ENCODE measurements around the gene PMFBP1.

The PMFBP1 gene

DNA sequence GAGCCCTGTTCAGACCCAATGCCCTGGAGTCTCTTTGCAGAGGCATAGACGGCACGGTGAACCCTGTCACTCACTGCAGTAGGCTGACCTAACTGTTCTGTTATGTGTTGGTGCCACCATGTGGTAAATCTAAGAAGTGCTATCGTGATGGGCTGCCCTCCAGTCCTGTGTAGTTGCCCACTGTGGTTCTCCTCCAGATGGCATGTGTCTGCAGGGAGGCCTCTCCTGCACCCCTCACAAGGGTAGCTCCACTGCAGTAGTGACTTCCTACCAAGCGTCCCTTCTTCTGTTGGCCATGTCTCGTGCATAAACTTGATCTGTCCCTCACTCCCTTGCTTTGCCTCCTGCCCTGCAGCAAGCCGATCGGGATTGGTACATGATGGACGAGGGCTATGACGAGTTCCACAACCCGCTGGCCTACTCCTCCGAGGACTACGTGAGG, 72.6 kb downstream of the PMFBP1 start:
- no peak overlapping the region for H3K4me3 ChIP-seq (ENCODE audit: low read depth, low read length)
- TF ChIP-seq, protein P1, sequence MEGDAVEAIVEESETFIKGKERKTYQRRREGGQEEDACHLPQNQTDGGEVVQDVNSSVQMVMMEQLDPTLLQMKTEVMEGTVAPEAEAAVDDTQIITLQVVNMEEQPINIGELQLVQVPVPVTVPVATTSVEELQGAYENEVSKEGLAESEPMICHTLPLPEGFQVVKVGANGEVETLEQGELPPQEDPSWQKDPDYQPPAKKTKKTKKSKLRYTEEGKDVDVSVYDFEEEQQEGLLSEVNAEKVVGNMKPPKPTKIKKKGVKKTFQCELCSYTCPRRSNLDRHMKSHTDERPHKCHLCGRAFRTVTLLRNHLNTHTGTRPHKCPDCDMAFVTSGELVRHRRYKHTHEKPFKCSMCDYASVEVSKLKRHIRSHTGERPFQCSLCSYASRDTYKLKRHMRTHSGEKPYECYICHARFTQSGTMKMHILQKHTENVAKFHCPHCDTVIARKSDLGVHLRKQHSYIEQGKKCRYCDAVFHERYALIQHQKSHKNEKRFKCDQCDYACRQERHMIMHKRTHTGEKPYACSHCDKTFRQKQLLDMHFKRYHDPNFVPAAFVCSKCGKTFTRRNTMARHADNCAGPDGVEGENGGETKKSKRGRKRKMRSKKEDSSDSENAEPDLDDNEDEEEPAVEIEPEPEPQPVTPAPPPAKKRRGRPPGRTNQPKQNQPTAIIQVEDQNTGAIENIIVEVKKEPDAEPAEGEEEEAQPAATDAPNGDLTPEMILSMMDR (IDR thresholded peaks at IDR 0.05; ENCODE audit: low read depth, low read length, missing control alignments) = peak; percentile 70
- DNase-seq (ENCODE audit: low read depth) = peak; percentile 19

DNA sequence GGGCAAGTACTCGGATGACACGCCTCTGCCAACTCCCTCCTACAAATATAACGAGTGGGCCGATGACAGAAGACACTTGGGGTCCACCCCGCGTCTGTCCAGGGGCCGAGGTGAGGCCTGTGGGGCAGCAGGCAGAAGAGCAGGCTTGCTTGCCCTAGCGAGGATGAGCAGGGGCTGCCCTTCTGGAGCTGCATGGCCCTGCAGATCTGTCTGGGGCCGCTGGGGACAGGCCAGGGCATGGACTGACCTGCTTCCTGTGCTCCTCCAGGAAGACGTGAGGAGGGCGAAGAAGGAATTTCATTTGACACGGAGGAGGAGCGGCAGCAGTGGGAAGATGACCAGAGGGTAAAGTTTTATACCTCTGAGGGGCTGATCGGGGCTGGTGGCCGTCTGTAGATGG, 73.0 kb downstream of the PMFBP1 start:
- no peak for DNase-seq (ENCODE audit: low read depth)
- TF ChIP-seq, protein P1 (IDR thresholded peaks at IDR 0.05; ENCODE audit: low read depth, low read length, missing control alignments) = no peak
- H3K4me3 ChIP-seq (ENCODE audit: low read depth, low read length) = no peak overlapping the region

DNA sequence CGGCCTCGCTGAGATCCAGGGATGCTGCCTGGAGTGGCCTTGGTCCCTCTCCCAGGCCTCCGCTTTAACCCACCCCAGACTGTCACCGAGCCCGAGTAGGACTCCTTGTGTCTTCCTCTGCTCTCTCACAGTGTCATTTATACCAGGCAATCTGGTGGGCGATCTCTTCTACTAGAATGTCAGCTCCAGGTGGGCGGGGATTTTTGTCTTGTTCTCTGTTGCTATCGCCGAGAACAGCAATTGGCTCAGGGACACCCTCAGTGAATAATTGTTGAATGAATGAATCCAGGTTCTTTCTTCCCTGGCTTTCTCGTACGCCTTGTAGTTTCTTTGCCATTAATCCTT, 77.7 kb downstream of the PMFBP1 start:
- no peak for DNase-seq (ENCODE audit: low read depth)
- H3K4me3 ChIP-seq (ENCODE audit: low read depth, low read length) = peak overlapping the region; percentile 91
- TF ChIP-seq, protein P1 (IDR thresholded peaks at IDR 0.05; ENCODE audit: low read depth, low read length, missing control alignments) = no peak

DNA sequence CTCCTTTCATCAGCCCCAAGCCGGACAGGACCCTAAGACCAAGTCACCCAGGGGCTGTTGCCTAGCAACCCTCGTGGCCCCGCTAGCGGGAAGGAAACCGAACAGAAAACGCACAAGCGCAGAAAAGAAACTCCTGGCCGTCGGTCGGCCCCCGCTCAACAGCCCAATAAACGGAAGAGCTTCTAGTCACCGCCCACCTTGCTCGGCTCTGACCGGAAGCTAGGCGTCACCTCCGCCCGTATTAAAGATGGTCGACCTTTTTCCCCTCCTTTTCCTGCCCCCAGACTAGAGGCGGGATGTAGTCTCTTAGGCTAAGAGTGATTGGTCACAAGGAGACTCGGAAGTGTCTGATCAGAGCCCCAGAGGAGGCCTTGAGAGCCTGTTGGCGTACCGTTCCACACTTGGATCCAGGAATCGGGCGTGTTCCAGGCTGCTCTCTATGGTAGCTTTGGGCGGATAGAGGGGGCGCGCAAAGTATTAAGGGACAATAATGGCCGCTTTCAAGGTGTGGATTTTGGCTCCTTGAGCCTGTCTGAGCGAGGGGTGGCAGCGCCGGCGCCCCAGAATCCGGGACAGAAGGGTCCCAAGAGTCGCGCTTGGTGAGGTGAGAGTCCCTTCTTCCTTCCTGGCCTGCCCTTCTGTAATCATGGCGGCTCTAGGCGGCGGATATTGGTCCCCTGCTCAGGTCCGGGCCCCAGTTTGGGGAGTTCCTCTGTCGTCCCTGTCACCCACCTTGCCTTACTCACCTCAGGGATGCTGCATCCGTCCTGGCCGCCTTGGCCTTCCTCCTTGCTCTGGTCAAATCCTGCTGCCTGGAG, 78.3 kb downstream of the PMFBP1 start, which contains the start of the genes DHX38 and TXNL4B:
Gene DHX38, plus strand, starts transcription at position 400 of the 818 bp plus-strand sequence. CDS start 2,311 bp downstream, outside the sequence.
Gene TXNL4B, minus strand, starts transcription at position 173 of the 818 bp plus-strand sequence. CDS start 2,871 bp downstream, outside the sequence.
- DNase-seq (ENCODE audit: low read depth) = peak; percentile 98
- H3K4me3 ChIP-seq (ENCODE audit: low read depth, low read length) = peak within 1 kb of the TSS; percentile 91
- TF ChIP-seq, protein P1 (IDR thresholded peaks at IDR 0.05; ENCODE audit: low read depth, low read length, missing control alignments) = no peak

DNA sequence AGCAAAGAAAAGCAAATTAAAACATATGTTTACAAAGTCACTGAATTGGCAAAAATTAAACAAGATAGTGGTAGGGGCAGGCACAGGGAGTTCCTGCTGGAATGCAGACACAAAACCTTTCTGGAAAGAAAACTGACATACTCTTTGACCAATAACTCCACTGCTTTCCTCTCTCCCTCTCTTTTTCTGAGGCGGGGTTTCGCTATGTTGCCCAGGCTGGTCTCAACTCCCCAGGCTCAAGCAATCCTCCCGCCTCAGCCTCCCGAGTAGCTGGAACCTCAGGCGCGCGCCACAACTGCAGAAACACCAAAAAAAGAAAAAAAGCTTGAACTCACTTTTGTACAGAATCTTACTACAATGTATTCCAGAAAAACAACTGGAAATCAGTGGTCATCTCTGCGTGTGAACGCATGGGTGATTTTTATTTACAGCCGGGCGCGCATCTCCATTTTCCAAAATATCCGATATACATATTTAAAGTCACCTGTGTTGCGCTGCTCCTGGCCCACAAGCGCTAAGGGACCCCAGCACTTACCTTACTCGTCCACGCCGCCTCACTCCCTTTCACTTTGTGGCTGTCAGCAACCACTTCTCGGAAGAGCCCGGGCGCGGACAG, 79.0 kb downstream of the PMFBP1 start:
- H3K4me3 ChIP-seq (ENCODE audit: low read depth, low read length) = peak overlapping the region; percentile 91
- no peak for DNase-seq (ENCODE audit: low read depth)
- TF ChIP-seq, protein P1 (IDR thresholded peaks at IDR 0.05; ENCODE audit: low read depth, low read length, missing control alignments) = no peak

DNA sequence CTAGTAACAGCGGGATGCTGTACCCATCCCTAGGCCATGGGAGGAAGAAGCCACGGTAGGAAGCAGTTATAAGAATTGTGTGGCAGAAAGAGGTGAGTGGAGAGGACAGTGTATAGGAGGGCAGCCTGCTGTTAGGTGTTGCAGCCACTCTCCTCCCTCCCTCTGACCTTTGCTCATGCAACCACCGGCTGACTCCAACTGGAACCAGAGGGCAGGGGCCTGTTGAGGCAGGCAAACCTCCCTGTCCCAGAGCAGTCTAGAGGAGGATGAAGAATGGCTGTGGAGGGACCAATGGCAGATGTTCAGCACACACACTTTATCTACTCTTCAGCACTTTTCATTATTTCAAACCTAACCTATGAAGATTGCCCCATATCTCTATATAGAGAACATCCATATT, 80.7 kb downstream of the PMFBP1 start:
- TF ChIP-seq, protein P1 (IDR thresholded peaks at IDR 0.05; ENCODE audit: low read depth, low read length, missing control alignments) = no peak
- no peak for DNase-seq (ENCODE audit: low read depth)
- no peak overlapping the region for H3K4me3 ChIP-seq (ENCODE audit: low read depth, low read length)
